DMS114 treated with DMSO at 0.1 percent for 48 hours (cell line): Measurements from ENCODE around the gene C11orf52.
"Not testable (repeated sequence)": the region's sequence is repeated elsewhere in the genome, so short reads cannot be mapped to it uniquely, and the experiment has no call there.

ENCODE experiments used
- DNase-seq: peaks from one replicate; lab custom pipeline; 2025; ENCODE audit not compliant: unreplicated experiment; lab: John Stamatoyannopoulos, UW

Gene C11orf52

GRCh38 chr11:111912535-111912934 lies 6.2 kb upstream of the C11orf52 start, which contains the start of gene HSPB2:
Gene HSPB2 (plus strand): TSS chr11:111912734. CDS start chr11:111912830, 96 bp downstream.
- DNase-seq = no peak

GRCh38 chr11:111913031-111913861 lies 5.5 kb upstream of the C11orf52 start:
- no peak for DNase-seq

GRCh38 chr11:111913997-111914396 lies 4.7 kb upstream of the C11orf52 start:
- no peak for DNase-seq

GRCh38 chr11:111916768-111917167 lies 1.9 kb upstream of the C11orf52 start:
- DNase-seq = no peak

GRCh38 chr11:111917312-111917711 lies 1.4 kb upstream of the C11orf52 start:
- no peak for DNase-seq

- no peak for DNase-seq
Observed at GRCh38 chr11:111917788-111918187, 925 bp upstream of the C11orf52 start.

- DNase-seq = no peak
Observed at GRCh38 chr11:111920908-111921307, 2.2 kb downstream of the C11orf52 start.

- DNase-seq = no peak
Observed at GRCh38 chr11:111921541-111922230, 3.0 kb downstream of the C11orf52 start.

GRCh38 chr11:111922803-111923202 lies 4.1 kb downstream of the C11orf52 start:
- DNase-seq = no peak

- DNase-seq = no peak
Observed at GRCh38 chr11:111923351-111923788, 4.7 kb downstream of the C11orf52 start.

- DNase-seq = no peak
Observed at GRCh38 chr11:111923951-111924350, 5.2 kb downstream of the C11orf52 start.

GRCh38 chr11:111925953-111926352 lies 7.2 kb downstream of the C11orf52 start:
- no peak for DNase-seq

GRCh38 chr11:111926505-111927391 lies 8.0 kb downstream of the C11orf52 start:
- peak; percentile 82 for DNase-seq

GRCh38 chr11:111930472-111930871 lies 11.8 kb downstream of the C11orf52 start:
- no peak for DNase-seq

GRCh38 chr11:111932611-111932950 lies 13.9 kb downstream of the C11orf52 start:
- no peak for DNase-seq

- DNase-seq = not testable (repeated sequence)
Observed at GRCh38 chr11:111933176-111933575, 14.5 kb downstream of the C11orf52 start.

GRCh38 chr11:111933872-111934271 lies 15.2 kb downstream of the C11orf52 start:
- no peak for DNase-seq

GRCh38 chr11:111934306-111934705 lies 15.6 kb downstream of the C11orf52 start:
- DNase-seq = no peak

- DNase-seq = no peak
Observed at GRCh38 chr11:111935317-111936039, 16.8 kb downstream of the C11orf52 start.

- no peak for DNase-seq
Observed at GRCh38 chr11:111936040-111936540, 17.4 kb downstream of the C11orf52 start.

- DNase-seq = peak; percentile 51
Observed at GRCh38 chr11:111937461-111937769, 18.7 kb downstream of the C11orf52 start.
